ENCODE results near the gene MYRF.
A peak's percentile ranks its signal among the peaks of the same experiment; 100 is the strongest.

MYRF gene

DNA sequence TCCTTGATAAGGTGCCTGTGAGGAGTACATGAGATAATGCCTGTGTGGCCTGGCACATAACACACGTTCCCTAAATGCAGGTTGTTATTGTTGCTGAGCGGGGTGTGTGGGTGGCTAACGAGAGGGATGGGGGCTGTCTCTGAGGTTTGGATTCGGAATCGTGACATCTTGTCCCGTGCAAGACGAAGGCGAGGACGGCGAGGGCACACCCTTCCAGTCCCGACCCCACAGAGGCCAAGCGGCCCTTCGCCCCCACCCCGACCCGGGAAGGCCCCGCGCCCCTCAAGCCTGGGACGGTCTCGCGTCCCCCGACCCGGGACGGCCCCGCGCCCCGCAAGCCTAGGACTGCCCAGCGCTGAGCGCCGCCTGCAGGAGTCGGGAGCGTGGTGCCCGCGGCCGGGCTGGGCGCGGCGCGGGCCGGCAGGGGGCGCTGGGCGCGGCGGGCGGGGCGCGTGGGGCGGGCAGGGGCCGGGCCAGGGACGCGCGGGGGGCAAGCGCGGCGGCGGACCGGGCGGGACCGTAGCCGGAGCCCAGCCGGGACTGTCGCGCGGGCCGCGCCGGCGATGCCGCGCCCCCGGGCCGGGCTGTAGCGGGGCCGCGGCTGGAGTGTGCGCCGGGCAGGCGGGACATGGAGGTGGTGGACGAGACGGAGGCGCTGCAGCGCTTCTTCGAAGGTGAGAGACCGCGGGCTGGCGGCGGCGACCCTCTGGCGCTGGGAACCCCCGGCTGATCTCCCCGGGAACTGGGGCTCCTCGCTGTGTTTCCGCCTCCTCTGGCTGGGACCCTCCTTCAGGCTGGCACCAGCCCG, at the start of gene MYRF:
Gene MYRF (plus strand): TSS at position 520 of the 808 bp plus-strand sequence. CDS start 109 bp downstream, at position 629.
- TF ChIP-seq CTCF (IDR thresholded peaks at IDR 0.05; ENCODE audit: unreplicated experiment in 3 of 3), result peak; percentile 43 to 53 (median 47)
- Mint-ChIP-seq H3K27me3 (ENCODE audit: low read depth) (peaks cover 30% of the 10 kb centered on the region), H3K4me3 (peak within 1 kb of the TSS; percentile 90 to 92 (median 90)), H3K9me3 (no peaks in the 10 kb centered on the region), H3K27ac (peak within 1 kb of the TSS; percentile 54 to 77 (median 59)), H3K36me3 (ENCODE audit: low read depth) (no peaks in the 10 kb centered on the region), H3K4me1 (peaks cover 37% of the 10 kb centered on the region)

DNA sequence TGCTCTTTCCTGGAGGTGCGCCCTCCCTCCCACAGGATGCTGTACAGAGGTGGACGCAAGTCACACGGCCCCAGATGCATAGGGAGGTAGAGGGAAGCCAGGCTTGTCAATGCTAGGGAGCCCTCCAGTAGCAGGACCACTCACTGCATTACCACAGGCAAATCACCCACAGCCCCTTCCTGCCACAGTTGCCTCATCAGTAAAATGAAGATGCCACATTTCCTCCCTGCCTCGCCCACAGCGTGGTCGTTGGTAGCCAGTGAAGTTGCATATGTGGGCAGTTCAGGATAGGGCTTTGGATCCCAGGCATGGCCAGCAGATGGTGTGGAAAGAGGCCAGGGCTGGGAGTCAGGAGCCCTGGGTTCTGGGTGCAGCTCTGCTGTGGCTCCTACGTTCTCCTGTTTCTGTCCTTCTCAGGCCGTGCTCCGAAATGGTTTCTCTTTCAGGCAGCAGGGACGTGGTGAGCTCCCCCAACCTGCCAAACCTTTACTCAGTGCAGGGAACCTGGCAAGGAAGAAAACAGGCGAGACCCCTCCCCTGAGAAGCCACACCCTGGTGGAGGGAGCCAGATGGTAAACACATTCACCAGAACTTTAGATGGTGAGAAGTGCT, 49.6 kb upstream of the MYRF start:
- peaks cover 36% of the 10 kb centered on the region for H3K4me1 Mint-ChIP-seq
- no peak for TF ChIP-seq CTCF (IDR thresholded peaks at IDR 0.05; ENCODE audit: unreplicated experiment in 3 of 3)
- no peaks in the 10 kb centered on the region for H3K36me3 Mint-ChIP-seq (ENCODE audit: low read depth)
- peaks cover 7% of the 10 kb centered on the region for H3K27me3 Mint-ChIP-seq (ENCODE audit: low read depth)
- no peaks in the 10 kb centered on the region for H3K9me3 Mint-ChIP-seq
- H3K4me3 Mint-ChIP-seq, result no peak overlapping the region
- H3K27ac Mint-ChIP-seq, result no peak overlapping the region

GRCh38 chr11:61704838-61705237, 47.6 kb upstream of the MYRF start:
- no peak for TF ChIP-seq CTCF (IDR thresholded peaks at IDR 0.05; ENCODE audit: unreplicated experiment in 3 of 3)
- Mint-ChIP-seq H3K4me3 (no peak overlapping the region), H3K4me1 (peaks cover 26% of the 10 kb centered on the region), H3K27me3 (ENCODE audit: low read depth) (peaks cover 7% of the 10 kb centered on the region), H3K36me3 (ENCODE audit: low read depth) (no peaks in the 10 kb centered on the region), H3K9me3 (no peaks in the 10 kb centered on the region), H3K27ac (no peak overlapping the region)

DNA sequence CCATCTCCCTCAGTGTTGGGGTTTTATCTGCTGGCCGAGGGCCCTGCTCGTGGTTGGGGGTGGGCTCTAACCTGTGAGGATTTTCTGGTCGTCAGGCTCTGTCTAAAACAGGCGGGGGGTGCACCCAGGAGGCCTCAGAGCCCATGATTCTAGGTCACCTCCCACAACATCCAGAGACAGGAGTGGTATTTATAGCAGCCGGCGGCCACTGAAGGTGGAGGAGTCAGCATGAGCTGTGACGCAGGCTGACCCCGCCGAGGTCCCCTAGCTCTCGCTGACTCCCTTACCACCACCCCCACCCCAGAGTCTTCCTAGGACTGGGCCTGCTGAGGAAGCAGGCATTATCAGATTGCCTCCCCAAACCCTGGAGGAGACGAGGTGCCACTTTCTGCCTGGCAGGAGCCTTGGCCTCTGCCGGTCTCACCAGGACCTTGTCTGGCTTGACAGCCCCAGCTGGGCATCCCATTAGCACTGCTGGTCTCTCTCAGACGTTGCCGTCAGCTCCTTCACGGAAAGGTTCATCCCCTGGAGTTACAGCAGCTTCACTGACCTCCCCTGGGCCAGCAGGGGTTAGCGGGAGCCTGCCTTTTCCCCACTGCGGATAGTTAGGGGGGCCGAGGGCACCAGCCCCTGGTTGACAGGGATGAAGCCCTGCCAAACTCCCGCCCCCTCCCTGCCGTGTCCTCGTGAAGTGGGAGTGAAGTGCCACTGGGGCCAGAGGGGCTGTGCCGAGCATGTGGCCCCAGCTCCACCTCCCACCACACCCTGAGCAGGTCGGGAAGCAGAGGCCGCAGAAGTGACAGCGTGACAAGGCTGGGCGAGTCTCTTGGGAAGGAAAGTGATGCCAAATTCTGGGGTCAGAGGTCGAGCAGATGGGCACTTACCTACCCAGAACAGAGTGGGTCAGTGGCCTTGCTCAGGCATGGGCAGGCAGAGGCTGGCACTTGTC, 45.7 kb upstream of the MYRF start:
- TF ChIP-seq CTCF (IDR thresholded peaks at IDR 0.05; ENCODE audit: unreplicated experiment in 3 of 3), result no peak
- Mint-ChIP-seq H3K27ac (peak overlapping the region in 2 of 3 experiments; percentile 20 to 50), H3K9me3 (no peaks in the 10 kb centered on the region), H3K36me3 (ENCODE audit: low read depth) (no peaks in the 10 kb centered on the region), H3K4me3 (peak overlapping the region in 1 of 3 experiments; percentile 31), H3K27me3 (ENCODE audit: low read depth) (peaks cover 16% of the 10 kb centered on the region), H3K4me1 (peaks cover 18% of the 10 kb centered on the region)

- Mint-ChIP-seq H3K9me3 (no peaks in the 10 kb centered on the region), H3K4me1 (peaks cover 18% of the 10 kb centered on the region), H3K27me3 (ENCODE audit: low read depth) (peaks cover 16% of the 10 kb centered on the region), H3K4me3 (no peak overlapping the region), H3K36me3 (ENCODE audit: low read depth) (no peaks in the 10 kb centered on the region), H3K27ac (peak overlapping the region in 2 of 3 experiments; percentile 17 to 20)
- no peak for TF ChIP-seq CTCF (IDR thresholded peaks at IDR 0.05; ENCODE audit: unreplicated experiment in 3 of 3)
Measured at GRCh38 chr11:61707574-61707973, 44.9 kb upstream of the MYRF start.

Measured in nephron (organoid).